IMR-90 (cell line): ENCODE data around the gene MERTK. TPM values are rescaled to one million over a fixed set of nuclear protein-coding genes. Genes with fewer than 3 reads are reported as not detected.

Source experiments
- ATAC-seq: fragments of 200-7000 bp; cut with Tn5 transposase; 2 replicates; pipeline ENCODE4 v1.9.1; 2020; ENCODE audit warnings: low read depth, mild to moderate bottlenecking, moderate library complexity
- BruUV-seq: library from RNA; stranded (reverse); fragments of 400-500 nt; replicated peaks from 2 replicates; lab custom pipeline; 2021; lab: Mats Ljungman, UMichigan
- CTCF ChIA-PET: fragments of 300-600 bp; formaldehyde crosslinking; extraction: SDS; loops from one replicate; lab custom pipeline; 2021; ENCODE audit warnings: antibody characterized with exemption; lab: Yijun Ruan, JAX
- POLR2A ChIA-PET: fragments of 300-600 bp; sonication (Branson Sonifier 250); formaldehyde crosslinking; loops from one replicate; lab custom pipeline; 2022; ENCODE audit warnings: antibody characterized with exemption; ENCODE audit not compliant: unreplicated experiment; lab: Charles Lee
- DNase-seq: peaks from one replicate; pipeline ENCODE4 v3.0.0; 2013
- H2AFZ ChIP-seq: replicated peaks from 2 replicates; pipeline ENCODE3; 2013; ENCODE audit warnings: low read length, mild to moderate bottlenecking; ENCODE audit not compliant: poor library complexity
- H2AK5ac ChIP-seq: 2 replicates; pipeline ENCODE4 v1.6.1; 2013; ENCODE audit warnings: low read depth, low read length, inconsistent platforms
- H2AK9ac ChIP-seq: replicated peaks from 2 replicates; pipeline ENCODE3; 2013; ENCODE audit warnings: mild to moderate bottlenecking, low read depth, low read length, moderate library complexity; ENCODE audit not compliant: poor library complexity
- H2BK120ac ChIP-seq: 2 replicates; pipeline ENCODE4 v1.6.1; 2013; ENCODE audit warnings: low read depth, low read length, inconsistent platforms
- H2BK15ac ChIP-seq: 3 replicates; pipeline ENCODE4 v1.6.1; 2013; ENCODE audit warnings: low read depth, low read length, inconsistent platforms
- H2BK20ac ChIP-seq: 2 replicates; pipeline ENCODE4 v1.6.1; 2013; ENCODE audit warnings: low read depth, mild to moderate bottlenecking, inconsistent platforms, low read length, moderate library complexity
- H2BK5ac ChIP-seq: 2 replicates; pipeline ENCODE4 v1.6.1; 2013; ENCODE audit warnings: mild to moderate bottlenecking, low read depth, low read length, inconsistent platforms; ENCODE audit not compliant: poor library complexity, severe bottlenecking
- H3K14ac ChIP-seq: replicated peaks from 2 replicates; pipeline ENCODE4 v1.6.1; 2013; ENCODE audit warnings: low read depth, low read length, inconsistent platforms
- H3K18ac ChIP-seq: 2 replicates; pipeline ENCODE4 v1.6.1; 2013; ENCODE audit warnings: low read depth, low read length, control low read depth
- H3K23ac ChIP-seq: 2 replicates; pipeline ENCODE4 v1.6.1; 2013; ENCODE audit warnings: low read depth, low read length, inconsistent platforms
- H3K27ac ChIP-seq: 2 replicates; pipeline ENCODE4 v1.5.1; 2013; ENCODE audit warnings: mild to moderate bottlenecking, control low read depth, low read length; ENCODE audit not compliant: insufficient read depth
- H3K27me3 ChIP-seq: 2 replicates; pipeline ENCODE4 v1.6.1; 2013; ENCODE audit warnings: low read length; ENCODE audit not compliant: control insufficient read depth, insufficient read depth
- H3K36me3 ChIP-seq: 2 replicates; pipeline ENCODE4 v1.6.1; 2013; ENCODE audit warnings: low read length, mixed read lengths; ENCODE audit not compliant: control insufficient read depth, insufficient read depth
- H3K4ac ChIP-seq: 2 replicates; pipeline ENCODE4 v1.6.1; 2013; ENCODE audit warnings: low read depth, low read length, inconsistent platforms
- H3K4me1 ChIP-seq: 2 replicates; pipeline ENCODE4 v1.6.1; 2013; ENCODE audit warnings: low read length, mixed read lengths; ENCODE audit not compliant: control insufficient read depth, insufficient read depth
- H3K4me2 ChIP-seq: 2 replicates; pipeline ENCODE4 v1.6.1; 2013; ENCODE audit warnings: low read depth, mild to moderate bottlenecking, control low read depth, low read length, moderate library complexity
- H3K4me3 ChIP-seq: 2 replicates; pipeline ENCODE4 v1.5.1; 2013; ENCODE audit warnings: low read depth, mild to moderate bottlenecking, control low read depth, low read length, moderate library complexity; ENCODE audit not compliant: insufficient read depth
- H3K56ac ChIP-seq: 2 replicates; pipeline ENCODE4 v1.6.1; 2013; ENCODE audit warnings: low read length, inconsistent platforms; ENCODE audit not compliant: insufficient read depth; ENCODE audit errors: extremely low read depth
- H3K79me1 ChIP-seq, 2 experiments: 2 replicates each; pipeline ENCODE4 v1.6.1; 2013; ENCODE audit warnings: low read length in 2 of 2, inconsistent platforms in 1 of 2, low read depth in 1 of 2
- H3K9ac ChIP-seq: 2 replicates; pipeline ENCODE4 v1.6.1; 2013; ENCODE audit warnings: low read depth, low read length, control low read depth
- H3K9me1 ChIP-seq: 2 replicates; pipeline ENCODE4 v1.6.1; 2013; ENCODE audit warnings: low read length, inconsistent platforms; ENCODE audit not compliant: insufficient read depth
- H3K9me3 ChIP-seq: 2 replicates; pipeline ENCODE4 v1.6.1; 2013; ENCODE audit warnings: low read length; ENCODE audit not compliant: control insufficient read depth, insufficient read depth
- H4K20me1 ChIP-seq: 2 replicates; pipeline ENCODE4 v1.6.1; 2013; ENCODE audit warnings: low read length, inconsistent platforms; ENCODE audit not compliant: insufficient read depth
- H4K5ac ChIP-seq: 2 replicates; pipeline ENCODE4 v1.6.1; 2013; ENCODE audit warnings: mild to moderate bottlenecking, low read depth, low read length, control low read depth
- H4K8ac ChIP-seq, 2 experiments: 2 replicates each; pipeline ENCODE4 v1.6.1; 2013; ENCODE audit warnings: low read depth in 2 of 2, low read length in 2 of 2, control low read depth in 1 of 2, inconsistent platforms in 1 of 2
- H4K91ac ChIP-seq: 2 replicates; pipeline ENCODE4 v1.6.1; 2013; ENCODE audit warnings: low read depth, low read length, inconsistent platforms; ENCODE audit not compliant: insufficient read depth
- ELK1 ChIP-seq: fragments of 150-350 bp; IDR thresholded peaks from 2 replicates; pipeline ENCODE4 v1.6.1; 2016; ENCODE audit warnings: low read depth, mild to moderate bottlenecking, low read length, moderate library complexity, borderline replicate concordance
- FOS ChIP-seq: fragments of 150-350 bp; IDR thresholded peaks from 2 replicates; pipeline ENCODE4 v1.6.1; 2016; ENCODE audit warnings: low read depth, low read length
- MXI1 ChIP-seq: IDR thresholded peaks from 2 replicates; pipeline ENCODE4 v1.6.1; 2012; ENCODE audit warnings: low read depth, mild to moderate bottlenecking, low read length, moderate library complexity, borderline replicate concordance
- NFE2L2 ChIP-seq: fragments of 150-350 bp; IDR thresholded peaks from 2 replicates; pipeline ENCODE4 v1.6.1; 2016; ENCODE audit warnings: low read depth, mild to moderate bottlenecking, low read length
- POLR2A ChIP-seq: IDR thresholded peaks from 2 replicates; pipeline ENCODE4 v1.6.1; 2012; ENCODE audit warnings: mild to moderate bottlenecking, low read depth, low read length
- USF2 ChIP-seq: fragments of 150-350 bp; IDR thresholded peaks from 2 replicates; pipeline ENCODE4 v1.6.1; 2017; ENCODE audit warnings: mild to moderate bottlenecking, antibody characterized with exemption, low read length, low read depth
- WGBS, 2 experiments: methylation state at CpG; one replicate each; pipeline versions ENCODE4 v1.1.5 to v1.1.7; 2013; ENCODE audit warnings: missing lambda C conversion rate in 2 of 2; ENCODE audit not compliant: insufficient read length in 1 of 2; ENCODE audit errors: extremely low coverage in 2 of 2; 5-methylcytosine and 5-hydroxymethylcytosine counted together
- dilution Hi-C: fragments of 300-500 bp; cut with HindIII; formaldehyde crosslinking; loops from one replicate; pipeline ENCODE4 v1.14.3; 2018; ENCODE audit warnings: low sequenced_read_pairs; ENCODE audit not compliant: unreplicated experiment
- in situ Hi-C: fragments of 300-500 bp; cut with MboI; formaldehyde crosslinking; loops from 3 replicates; pipeline ENCODE4 v1.14.3; 2019; ENCODE audit warnings: low sequenced_read_pairs, inconsistent platforms, mixed read lengths
- intact Hi-C: fragments of 100-400 bp; cut with micrococcal nuclease; formaldehyde crosslinking; loops from 2 replicates; pipeline ENCODE4 v1.10.0; 2022
- polyA plus RNA-seq, 3 experiments: library from polyadenylated mRNA; depleted of rRNA; stranded (reverse); fragments of >200 nt; gene quantifications; 2 replicates each; pipeline ENCODE4 v1.2.3, GENCODE V29; 2012; ENCODE audit warnings: low replicate concordance in 1 of 3
- total RNA-seq: library from RNA; depleted of rRNA; stranded (reverse); fragments of >200 nt; gene quantifications from 2 replicates; pipeline ENCODE4 v1.2.3, GENCODE V29; 2012

The MERTK gene
- total and polyA plus RNA-seq, 2 of the 4 experiments (the other 2 are of a cell fraction) = 0.36 to 0.62 TPM

- TF ChIP-seq FOS (no peak), USF2 (no peak), NFE2L2 (no peak), POLR2A (no peak), ELK1 (no peak), MXI1 (no peak)
- no peak overlapping the region for H3K4me2 ChIP-seq
- no TSS peak for BruUV-seq
- H3K9me3 ChIP-seq = peaks cover 4% of the 10 kb centered on the region
- H2BK120ac ChIP-seq = no peak overlapping the region
- no peak overlapping the region for H4K91ac ChIP-seq
- H3K23ac ChIP-seq = no peak overlapping the region
- H3K4me3 ChIP-seq = no peak overlapping the region
- H3K56ac ChIP-seq = no peak overlapping the region
- no peak overlapping the region for H2AK9ac ChIP-seq
- no peak overlapping the region for H2AK5ac ChIP-seq
- POLR2A ChIA-PET = no interaction called here
- no peak overlapping the region for H2AFZ ChIP-seq
- H3K4me1 ChIP-seq = peaks cover 7% of the 10 kb centered on the region
- DNase-seq = no peak
- in situ Hi-C loops = no loop called here
- H3K36me3 ChIP-seq = no peaks in the 10 kb centered on the region
- no peak overlapping the region for H3K14ac ChIP-seq
- WGBS, 2 experiments = no CpG with 5 or more reads among the region's 6 CpGs
- CTCF ChIA-PET = no interaction called here
- H3K27me3 ChIP-seq = peaks cover 10% of the 10 kb centered on the region; the same call in 1 of the 2 replicates
- H4K5ac ChIP-seq = no peak overlapping the region
- intact Hi-C loops = no loop called here
- H3K9ac ChIP-seq = no peak overlapping the region
- no peak overlapping the region for H2BK20ac ChIP-seq
- no peak overlapping the region for H2BK5ac ChIP-seq
- H3K9me1 ChIP-seq = no peaks in the 10 kb centered on the region
- no peaks in the 10 kb centered on the region for H3K79me1 ChIP-seq
- no peak overlapping the region for H3K18ac ChIP-seq
- dilution Hi-C loops = no loop called here
- no peaks in the 10 kb centered on the region for H4K20me1 ChIP-seq
- no peak for ATAC-seq
- no peak overlapping the region for H3K27ac ChIP-seq
- no peak overlapping the region for H2BK15ac ChIP-seq
- H3K4ac ChIP-seq = no peak overlapping the region
- no peak overlapping the region for H4K8ac ChIP-seq
These were observed 77.4 kb downstream of the MERTK start for GRCh38 chr2:111975819-111976218.
